CD4-positive, alpha-beta T cell treated with Interleukin-12 subunit alpha and Interleukin-12 subunit beta, for 1 hour (primary cell): ENCODE results near the gene HLCS.

Source experiments
- DNase-seq: peaks from one replicate; pipeline ENCODE4 v3.0.0-alpha.2; 2020

HLCS gene

DNA sequence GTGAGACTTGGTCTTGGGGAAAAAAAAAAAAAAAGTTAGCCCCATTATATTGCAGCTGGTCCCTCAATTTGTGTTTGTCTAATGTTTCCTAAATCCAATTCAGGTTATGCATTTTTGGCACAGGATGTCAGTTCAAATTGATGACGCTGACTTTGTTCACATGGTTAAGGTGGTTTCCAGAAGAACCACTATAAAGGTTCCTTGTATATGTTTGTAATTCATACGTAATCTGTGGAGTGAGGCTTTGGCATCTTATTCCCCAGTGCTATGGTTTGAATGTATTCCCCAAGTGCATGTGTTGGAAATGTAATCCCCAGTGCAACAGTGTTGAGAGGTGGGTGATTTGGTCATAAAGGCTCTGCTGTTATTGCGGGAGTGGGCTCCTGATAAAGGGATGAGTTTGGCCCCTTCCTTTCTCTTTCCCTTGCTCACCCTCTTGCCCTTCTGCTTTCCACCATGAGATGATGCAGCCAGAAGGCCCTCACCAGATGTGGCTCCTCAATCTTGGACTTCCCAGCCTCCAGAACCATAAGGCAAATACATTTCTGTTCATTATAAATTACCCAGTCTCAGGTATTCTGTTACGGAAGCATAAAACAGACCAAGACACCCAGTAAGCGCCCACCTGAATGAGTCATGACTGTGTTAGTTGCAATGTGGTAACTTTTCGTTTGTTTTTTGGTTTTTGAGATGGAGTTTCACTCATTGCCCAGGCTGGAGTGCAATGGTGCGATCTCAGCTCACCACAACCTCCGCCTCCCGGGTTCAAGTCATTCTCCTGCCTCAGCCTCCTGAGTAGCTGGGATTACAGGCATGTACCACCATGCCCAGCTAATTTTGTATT, 19.5 kb upstream of the HLCS start:
- peak; percentile 44 for DNase-seq

DNA sequence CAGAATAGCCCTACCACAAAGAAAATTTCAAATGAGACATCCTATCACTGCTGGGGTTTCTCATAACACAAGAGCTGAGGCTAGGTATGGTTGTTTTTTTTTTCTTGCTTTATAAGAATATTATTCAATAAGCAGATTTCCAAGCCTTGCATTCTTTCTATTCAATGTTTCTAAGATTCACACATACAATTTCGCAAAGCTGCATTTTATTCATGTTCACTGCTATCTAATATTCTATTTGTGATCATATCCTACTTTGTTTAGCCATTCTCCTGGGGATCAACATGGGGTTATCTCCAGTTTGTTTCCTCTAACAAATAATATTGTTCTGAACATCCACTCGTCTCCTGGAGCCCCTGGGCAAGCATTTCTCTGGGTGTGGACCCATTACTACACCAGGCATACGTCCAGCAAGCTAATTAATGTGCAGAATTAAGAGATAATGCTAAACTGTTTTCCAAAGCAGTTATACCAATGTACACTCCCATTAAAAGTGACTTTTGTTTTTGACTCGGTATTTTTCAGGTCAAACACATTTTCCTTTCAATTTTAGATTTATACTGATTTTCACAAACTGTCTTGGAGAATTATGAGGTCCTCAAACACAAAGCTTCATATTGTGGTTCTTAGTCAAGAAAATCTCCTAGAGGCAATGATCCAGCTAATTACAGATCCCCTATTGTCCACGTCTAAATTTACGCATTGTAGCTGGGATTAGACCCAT, 15.7 kb upstream of the HLCS start:
- DNase-seq: no peak

DNA sequence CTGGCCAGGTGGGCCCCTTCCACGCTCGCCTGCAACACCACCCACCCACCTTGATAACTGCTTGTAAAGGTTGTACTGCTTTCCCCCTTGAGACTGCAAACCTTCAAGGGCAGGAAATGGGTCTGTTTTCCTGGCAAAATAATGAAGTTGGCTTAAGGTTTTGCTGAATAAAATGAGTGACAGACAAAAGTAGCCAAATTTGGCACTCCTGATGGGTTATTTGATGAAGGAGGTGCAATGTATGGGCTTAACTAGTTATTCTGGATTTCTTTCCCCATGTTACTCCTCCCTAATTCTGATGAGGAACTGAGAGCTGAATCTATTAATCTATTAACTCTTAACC, 14.6 kb upstream of the HLCS start:
- DNase-seq: no peak

DNA sequence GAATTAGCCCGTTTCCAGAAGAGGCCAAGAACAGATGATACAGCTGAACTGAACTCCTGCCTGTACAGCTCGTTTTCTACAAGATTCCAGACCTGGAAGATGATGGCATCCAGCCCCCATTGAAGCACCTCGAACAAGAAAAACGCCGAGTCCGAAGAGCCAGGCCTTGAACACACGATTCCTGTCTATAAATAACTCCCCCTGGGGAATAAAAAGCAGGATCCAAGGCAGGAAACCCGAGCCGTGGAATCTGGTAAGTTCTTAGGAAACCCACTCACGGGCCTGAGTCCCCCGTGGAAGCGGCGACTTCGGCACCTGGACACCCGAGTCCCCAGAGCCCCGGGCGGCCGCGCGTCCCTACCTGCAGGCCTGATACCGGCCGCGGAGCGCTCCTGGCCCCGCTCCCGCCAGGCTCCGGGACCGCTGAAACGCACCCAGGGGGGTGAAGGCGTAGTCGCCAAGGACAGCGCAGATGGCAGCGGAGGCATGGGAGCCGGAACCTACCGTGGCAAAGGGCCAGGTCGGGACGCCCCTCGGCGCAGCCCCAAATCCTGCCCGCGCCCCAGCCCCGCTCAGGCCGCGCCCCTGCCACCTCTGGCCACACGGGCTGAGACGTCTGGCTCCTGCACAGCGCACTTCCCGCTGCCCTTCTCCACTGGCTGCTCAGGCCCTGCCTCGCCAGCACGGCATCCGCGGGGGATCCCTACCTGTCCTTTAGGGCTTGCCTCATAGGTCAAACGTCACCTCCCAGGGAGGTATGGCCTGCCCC, 14.0 kb upstream of the HLCS start:
- DNase-seq: no peak

DNA sequence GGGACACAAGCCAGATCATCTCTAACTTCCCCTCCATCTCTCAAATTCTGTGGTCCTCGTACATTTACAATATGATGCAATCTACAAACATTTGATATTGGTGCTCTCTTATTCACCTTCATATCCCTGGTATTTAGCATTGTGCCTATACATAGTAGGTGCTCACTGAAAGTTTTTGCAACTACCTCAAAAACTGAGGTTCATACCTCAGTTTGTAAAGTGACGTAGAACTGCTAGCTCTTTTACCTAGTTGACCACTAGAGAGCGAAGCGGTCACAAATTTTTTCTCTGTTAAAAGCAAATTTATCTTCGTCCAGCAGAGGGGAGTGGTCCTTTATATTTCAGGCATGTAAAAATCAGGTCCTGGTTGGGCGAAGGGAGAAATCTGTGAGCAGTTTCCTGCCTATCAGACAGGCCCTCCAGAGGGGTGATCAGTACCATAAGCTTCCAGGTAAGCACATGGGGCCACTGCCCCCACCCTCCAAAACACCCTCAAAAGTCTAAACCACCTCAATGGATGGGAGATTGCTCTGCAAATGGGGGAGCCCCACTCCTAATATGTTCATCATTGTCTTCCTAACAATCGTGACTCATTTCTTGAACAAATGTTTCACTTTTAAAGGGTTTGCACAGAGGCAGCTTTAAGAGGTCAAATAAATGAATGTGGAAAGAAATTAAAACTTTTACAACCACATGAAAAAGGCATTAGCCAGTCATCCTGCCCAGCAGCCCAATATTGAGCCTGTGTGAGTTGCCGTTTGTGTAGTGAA, 10.6 kb upstream of the HLCS start:
- DNase-seq: peak; percentile 58

DNA sequence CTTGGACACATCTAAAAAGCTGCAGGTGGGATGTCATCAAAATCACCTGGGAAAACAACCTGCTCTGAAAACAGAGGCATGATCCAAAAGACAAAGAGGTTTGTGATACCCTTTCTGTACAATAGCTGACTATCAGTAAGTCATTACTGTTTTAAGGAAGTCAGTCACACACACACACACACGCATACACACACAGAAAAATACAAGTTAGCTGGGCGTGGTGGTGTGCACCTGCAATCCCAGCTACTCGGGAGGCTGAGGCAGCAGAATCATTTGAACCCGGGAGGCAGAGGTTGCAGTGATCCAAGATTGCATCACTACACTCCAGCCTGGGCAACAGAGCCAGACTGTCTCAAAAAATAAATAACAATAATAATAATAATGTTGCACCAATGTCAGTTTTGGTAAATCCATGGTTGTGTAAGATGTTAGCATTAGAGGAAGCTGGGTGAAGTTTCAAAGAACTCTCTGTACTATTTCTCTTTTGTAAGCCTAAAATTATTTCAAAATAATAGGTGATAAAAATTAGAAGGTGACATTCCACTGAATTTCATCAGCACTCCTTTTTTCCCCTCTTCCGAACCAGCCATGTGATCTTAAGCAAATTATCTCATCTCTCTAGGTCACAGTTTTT, 9.9 kb upstream of the HLCS start:
- no peak for DNase-seq

DNA sequence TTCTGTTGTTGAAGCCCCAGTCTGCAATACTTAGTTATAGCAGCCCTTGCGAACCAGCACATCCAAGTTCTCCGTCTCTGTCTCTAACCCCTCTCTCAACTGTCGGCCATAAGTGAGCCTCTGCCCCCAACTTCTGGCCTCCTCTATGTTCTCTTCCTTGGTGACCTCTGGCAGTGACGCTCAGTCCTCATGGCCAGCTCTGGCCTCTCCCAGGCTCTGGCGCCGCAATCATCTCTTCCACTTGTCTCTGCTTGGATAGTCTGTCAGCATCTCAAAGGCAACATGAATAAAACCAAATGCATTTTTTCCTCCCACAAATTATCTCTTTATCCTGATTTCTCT, 8.4 kb upstream of the HLCS start:
- no peak for DNase-seq

DNA sequence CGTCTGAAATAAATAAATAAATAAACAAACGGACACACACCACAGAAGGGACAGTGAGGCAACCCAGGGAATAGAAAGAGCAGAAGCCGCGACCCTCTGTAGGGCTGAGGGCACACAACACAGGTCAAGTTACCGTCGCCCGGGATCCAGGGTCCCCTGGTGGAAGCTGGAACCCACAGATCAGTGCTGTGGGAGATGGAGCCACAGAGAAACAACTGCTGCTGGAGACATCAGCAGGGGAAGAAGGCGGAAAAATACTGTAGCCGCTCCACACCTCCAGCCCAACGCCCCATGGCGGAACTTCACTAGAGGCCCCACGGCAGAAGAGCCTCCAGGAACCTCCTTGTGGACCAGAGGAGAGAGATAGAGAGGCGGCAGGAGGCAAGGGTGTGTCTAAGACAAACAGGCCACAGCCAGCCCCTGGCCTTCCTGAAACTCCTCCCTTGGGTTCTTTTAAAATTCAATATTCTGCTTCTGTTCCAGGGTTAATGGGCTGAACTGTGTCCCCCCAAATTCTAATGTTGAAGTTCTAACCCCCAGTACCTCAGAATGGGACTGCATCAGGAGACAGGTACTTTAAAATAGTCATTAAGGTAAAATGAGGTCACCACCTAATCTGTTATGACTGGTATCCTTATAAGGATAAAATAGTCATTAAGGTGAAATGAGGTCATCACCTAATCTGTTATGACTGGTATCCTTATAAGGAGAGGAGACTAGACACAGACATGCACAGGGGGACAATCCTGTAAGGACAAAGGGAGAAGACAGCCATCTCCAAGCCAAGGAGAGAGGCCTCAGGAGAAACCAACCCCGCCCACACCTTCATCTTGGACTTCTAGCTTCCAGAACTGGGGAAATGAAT, 7.7 kb upstream of the HLCS start:
- DNase-seq: no peak

DNA sequence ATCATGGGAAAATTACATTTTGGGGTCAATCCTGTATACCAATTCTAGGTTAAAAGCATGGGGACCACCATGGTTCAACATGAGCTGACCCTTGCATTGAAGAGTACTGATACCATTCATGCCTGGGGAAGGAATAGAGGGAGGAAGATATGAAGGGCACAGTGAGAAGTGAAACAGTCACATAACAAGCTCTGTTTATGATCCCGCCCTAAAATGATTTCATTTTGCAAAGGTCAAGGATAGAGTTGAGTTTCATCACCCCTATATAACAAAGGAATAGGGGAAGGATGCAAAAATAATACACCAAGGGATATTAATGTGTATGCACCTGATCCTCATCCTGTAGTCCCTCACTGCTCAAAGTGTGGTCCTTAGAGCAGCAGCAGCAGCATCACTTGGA, 2.5 kb upstream of the HLCS start:
- no peak for DNase-seq

DNA sequence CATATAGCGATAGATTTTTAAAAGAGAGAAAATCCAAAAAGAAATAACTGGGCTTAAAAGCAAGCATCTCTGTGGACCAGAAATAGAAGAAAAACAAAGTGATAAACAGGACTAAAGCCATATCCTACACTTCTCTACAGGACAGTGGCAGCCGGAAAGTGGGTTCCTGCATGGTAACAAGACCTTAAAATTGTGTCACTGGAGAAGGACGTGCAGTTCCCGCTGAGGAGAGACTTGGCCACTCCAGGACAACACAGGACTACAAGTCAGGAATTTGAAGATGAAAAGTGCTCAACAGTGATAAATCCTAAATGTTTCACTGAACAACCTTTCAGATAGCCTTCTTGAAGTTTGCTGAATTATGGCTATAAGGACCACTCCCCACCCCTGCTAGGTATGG, 1.9 kb upstream of the HLCS start:
- DNase-seq: no peak

DNA sequence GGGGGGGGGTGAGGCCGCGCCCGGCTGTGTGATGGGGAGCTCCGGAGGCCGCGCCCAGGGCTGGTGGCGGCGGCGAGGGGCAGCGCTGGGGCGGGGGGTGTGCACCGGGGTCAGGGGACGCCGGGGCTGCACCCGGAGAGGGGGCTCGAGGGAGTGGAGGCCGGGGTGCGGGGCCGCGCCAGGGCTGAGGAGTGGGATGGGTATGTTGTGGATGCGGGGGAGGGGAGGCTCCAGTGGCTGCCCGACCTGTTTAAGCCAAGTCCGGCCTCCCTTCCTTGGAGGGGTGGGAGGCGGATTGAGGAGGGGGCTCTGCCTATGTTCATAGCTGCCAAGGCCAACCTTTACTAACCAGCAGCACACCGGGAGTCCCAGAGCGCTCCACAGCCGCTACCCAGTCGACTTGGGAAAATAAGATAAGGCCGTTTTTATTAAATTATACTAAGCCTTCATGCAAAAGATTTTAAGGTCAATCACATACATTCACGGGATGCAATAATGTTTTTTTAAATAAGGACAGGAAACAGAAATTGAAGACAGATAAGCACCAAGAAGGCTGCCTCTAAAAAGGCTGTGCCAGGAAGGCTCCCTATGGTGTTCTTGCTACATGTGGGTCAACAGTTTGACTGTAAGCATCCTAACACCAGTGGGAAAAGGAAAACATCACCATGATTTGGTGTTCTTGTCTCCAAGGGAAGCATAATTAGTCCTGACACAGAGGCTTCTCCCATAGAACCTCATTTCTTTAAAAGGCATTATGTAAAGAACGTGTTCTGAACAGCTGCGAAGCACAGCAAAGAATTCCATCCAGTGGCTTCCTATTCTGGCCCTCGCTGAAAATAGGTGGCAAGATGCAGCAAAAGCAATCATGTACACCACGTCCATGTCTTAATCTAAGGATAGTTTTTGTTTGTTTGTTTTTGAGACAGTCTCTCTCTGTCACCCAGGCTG, 626 bp upstream of the HLCS start:
- DNase-seq: no peak

DNA sequence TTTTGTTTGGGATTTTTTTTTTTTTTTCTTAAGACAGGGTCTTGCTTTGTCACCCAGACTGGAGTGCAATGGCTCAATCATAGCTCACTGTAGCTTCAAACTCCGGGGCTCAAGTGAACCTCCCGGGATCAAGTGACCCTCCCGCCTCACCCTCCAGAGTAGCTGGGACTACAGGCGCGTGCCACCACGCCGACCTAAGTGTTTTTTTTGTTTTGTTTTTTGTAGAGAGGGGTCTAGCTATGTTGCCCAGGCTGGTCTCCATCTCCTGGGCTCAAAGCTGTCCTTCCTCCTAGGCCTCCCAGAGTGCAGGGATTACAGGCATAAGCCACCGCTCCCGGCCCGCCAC, 776 bp downstream of the HLCS start:
- no peak for DNase-seq

DNA sequence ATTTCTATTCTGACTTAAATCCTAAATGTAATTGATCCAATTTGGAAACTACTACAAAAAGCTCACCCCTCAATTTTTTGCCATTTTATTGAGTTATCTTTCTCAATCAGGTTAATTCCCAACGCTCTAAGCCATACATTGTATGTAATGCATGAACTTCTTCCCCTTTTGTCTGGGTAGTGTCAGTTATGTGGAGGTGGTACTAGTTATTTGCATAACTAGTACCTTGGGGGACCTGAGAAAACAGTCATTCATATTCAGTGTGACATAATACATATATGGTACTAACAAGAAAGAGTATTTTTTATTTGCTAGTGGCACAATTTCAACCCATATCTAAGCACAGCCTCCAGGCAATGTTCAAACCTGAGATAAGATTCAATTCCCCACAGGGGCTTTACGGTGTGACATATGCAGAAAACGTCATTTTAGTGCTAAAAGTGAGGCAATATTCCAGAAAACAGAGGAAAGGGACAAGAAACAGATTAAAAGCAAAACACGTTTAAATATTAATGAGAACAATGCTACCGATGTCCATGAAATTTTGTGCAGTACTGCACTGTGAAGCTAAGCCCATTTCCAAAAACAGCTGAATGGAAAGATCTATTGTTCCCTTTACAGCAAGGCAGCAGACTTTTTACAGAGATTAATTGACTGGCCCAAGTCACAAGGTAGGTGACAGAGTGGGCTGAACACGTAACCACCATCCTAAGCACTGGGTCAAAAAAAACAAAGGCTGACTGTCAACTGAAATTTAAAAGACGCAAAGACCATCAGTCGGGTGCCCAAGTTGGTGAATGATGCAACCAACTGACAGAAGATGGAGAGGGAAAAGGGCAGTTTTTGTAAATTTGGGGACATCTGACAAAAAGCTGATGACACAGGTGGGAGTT, 1.4 kb downstream of the HLCS start:
- no peak for DNase-seq

DNA sequence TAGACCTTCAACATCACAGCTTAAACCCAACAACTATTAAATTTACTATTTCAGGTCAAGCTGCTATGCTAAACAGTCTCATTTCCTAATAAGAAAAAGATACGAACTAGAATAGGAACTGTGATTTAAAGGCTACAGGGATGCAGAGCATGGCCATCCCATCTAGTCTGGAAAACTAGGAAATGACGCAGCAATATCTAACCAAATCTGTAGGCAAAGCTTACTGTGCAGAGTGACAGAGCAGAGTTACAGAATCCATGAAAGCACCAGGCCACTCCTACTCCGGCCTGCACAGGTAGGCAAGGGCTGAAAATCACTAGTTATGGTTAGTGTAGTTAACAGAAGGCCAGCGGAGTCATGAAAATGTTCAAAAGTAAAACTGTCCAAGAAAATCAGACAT, 2.1 kb downstream of the HLCS start:
- DNase-seq: no peak

DNA sequence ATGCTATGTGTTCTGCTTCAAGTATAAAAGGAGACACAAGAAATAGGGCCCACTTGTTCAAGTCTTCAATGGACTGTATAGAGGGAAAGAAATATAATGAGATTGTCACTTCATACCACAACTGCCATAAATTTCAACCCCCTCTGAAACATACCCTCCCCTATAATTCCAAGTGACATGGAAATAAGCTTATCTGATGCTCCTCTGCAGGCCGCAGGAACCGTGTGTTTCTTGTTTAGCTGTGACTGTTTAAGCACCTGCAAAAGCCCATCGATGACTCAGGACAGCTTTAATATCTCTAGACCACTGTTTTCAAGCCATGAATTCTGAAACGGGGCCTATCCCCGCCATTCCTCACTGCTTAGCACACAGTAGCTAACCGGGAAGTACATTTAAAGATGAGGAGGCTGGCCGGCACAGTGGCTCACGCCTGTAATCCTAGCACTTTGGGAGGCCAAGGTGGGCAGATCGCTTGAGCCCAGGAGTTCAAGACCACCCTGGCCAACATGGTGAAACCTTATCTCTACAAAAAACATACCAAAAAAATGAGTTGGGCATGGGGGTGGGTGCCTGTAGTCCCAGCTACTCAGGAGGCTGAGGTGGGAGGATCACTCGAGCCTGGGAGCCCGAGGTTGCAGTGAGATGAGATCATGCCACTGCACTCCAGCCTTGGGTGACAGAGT, 4.2 kb downstream of the HLCS start:
- DNase-seq: no peak

DNA sequence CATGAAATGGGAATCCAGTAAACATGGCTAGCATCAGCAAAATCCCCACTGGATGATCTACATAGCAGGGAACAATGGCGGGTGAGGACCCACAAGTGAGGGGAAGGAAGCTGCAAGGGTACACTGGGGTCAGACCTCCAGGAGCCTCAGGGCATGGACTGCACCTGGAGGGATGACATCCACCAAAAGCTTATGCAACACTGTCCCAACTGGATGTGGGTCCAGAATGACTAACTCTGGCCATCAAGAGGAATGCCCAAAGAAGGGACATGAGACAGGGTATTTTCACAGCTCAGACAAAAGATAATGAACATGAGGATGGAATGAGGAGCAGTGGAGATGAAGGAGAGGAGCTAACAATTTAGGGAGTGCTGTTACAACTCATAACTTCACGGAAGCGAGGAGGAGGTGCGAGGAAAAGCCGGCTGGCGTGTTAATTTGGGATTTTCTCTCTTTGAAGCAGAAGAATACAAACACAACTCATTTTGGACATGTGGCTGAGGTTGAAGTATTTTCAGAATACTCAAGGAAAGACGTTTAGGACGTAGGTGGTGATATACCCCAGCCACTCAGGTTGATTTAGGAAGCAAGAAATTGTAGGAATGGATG, 5.7 kb downstream of the HLCS start:
- DNase-seq: no peak

DNA sequence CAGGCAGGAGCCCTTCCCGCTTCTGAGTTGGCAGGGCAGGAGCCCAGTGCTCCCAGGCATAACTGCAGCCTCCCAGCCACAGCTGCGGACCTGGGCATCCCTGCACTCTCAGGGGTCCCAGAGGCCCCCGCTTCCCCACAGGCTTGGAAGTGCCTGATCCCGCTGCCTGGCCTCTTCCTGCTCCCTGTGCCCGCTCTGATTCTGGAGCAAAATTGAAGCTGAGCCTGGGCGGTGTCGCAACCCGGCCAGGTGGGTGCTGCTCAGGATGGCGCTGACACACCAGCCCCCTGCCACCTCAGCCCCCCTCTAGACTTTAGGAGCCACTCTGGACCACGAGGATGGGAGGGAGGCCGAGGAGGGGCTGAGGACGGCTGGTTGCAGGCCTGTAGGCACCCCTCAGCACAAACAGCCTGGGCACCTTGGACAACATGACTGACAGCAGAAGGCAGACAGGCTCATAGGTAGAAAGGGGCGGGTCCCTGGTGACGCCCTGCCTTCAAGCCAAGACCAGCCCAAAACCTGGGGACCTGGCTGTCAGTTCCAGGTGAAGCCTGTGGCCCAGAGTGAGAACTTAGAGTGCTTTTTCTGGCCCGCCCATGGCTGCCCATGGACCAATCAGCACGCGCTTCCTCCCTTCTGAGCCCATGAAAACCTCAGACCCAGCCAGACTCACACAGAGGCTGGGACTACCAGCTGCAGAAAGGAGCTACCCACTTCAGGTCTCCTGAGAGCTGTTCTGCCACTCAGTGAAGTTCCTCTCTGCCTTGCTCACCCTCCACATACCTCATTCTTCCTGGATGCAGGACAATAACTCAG, 7.2 kb downstream of the HLCS start:
- no peak for DNase-seq

DNA sequence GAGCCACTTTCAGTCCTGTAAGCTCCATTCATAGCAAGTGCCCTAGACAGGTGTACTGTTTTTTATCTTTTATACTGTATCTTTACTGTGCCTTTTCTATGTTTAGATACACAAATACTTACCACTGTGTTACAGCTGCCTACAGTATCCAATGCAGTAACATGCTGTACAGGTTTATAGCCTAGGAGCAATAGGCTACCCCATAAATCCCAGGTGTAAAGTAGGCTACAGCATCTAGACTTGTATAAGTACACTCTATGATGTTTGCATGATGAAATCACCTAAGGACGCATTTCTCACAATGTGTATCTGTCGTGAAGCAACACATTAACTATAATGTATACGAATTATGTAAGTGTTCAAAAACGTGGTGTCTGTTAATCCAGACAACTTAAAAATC, 10.7 kb downstream of the HLCS start:
- no peak for DNase-seq
